Fibroblast of lung (primary cell): ENCODE data around the gene PXYLP1. TPM values are rescaled to one million over a fixed set of nuclear protein-coding genes. Genes with fewer than 3 reads are reported as not detected.

Experiments used
- DNase-seq, 2 donors: peaks; one replicate each; pipeline versions ENCODE4 v3.0.0 to v3.0.0-alpha.2; 2010; ENCODE audit warnings: low read depth in 2 of 2
- H2AFZ ChIP-seq: 2 replicates; pipeline ENCODE4 v1.5.1; 2012; ENCODE audit warnings: low read length, control low read depth, inconsistent platforms
- H3K27ac ChIP-seq: 2 replicates; pipeline ENCODE4 v1.5.1; 2011; ENCODE audit warnings: low read length, control low read depth; ENCODE audit not compliant: insufficient read depth
- H3K27me3 ChIP-seq: 2 replicates; pipeline ENCODE4 v1.5.1; 2011; ENCODE audit warnings: mild to moderate bottlenecking, low read length; ENCODE audit not compliant: control insufficient read depth, insufficient read depth
- H3K36me3 ChIP-seq: 2 replicates; pipeline ENCODE4 v1.5.1; 2011; ENCODE audit warnings: low read length; ENCODE audit not compliant: control insufficient read depth, insufficient read depth
- H3K4me1 ChIP-seq: 2 replicates; pipeline ENCODE4 v1.5.1; 2011; ENCODE audit warnings: low read length; ENCODE audit not compliant: control insufficient read depth, insufficient read depth; ENCODE audit errors: extremely low read depth
- H3K4me2 ChIP-seq: 2 replicates; pipeline ENCODE4 v1.5.1; 2011; ENCODE audit warnings: low read length, control low read depth; ENCODE audit not compliant: insufficient read depth; ENCODE audit errors: extremely low read depth
- H3K4me3 ChIP-seq, 4 experiments: fragments of 200-600 bp in 1 of 4; sonication (generic) in 1 of 4; replicated peaks in 1 of 4; 2 replicates each; pipeline ENCODE4 v1.5.1; 2011 to 2016; ENCODE audit warnings: low read length in 4 of 4, low read depth in 3 of 4, mild to moderate bottlenecking in 3 of 4, control low read depth in 2 of 4, inconsistent platforms in 1 of 4, mixed read lengths in 1 of 4; ENCODE audit not compliant: insufficient read depth in 1 of 4; ENCODE audit errors: control extremely low read depth in 1 of 4
- H3K79me2 ChIP-seq: 2 replicates; pipeline ENCODE4 v1.5.1; 2012; ENCODE audit warnings: mild to moderate bottlenecking, low read length, inconsistent platforms; ENCODE audit not compliant: control insufficient read depth, insufficient read depth
- H3K9ac ChIP-seq: 2 replicates; pipeline ENCODE4 v1.5.1; 2011; ENCODE audit warnings: mild to moderate bottlenecking, low read length, control low read depth; ENCODE audit not compliant: insufficient read depth
- H3K9me3 ChIP-seq: 2 replicates; pipeline ENCODE4 v1.5.1; 2012; ENCODE audit warnings: low read depth, low read length; ENCODE audit not compliant: control insufficient read depth, insufficient read depth
- H4K20me1 ChIP-seq: 2 replicates; pipeline ENCODE4 v1.5.1; 2011; ENCODE audit warnings: low read length; ENCODE audit not compliant: control insufficient read depth, insufficient read depth; ENCODE audit errors: extremely low read depth
- EZH2 ChIP-seq: IDR thresholded peaks from 2 replicates; pipeline ENCODE4 v1.5.1; 2012; ENCODE audit warnings: low read length, control low read depth, mild to moderate bottlenecking; ENCODE audit errors: missing control alignments
- polyA plus RNA-seq, 2 donors: library from polyadenylated mRNA; depleted of rRNA in 1 of 2; stranded (reverse) in 1 of 2; unstranded in 1 of 2; fragments of >200 nt; gene quantifications; 2 replicates each; pipeline ENCODE4 v1.2.1, GENCODE V29; 2011 to 2012; ENCODE audit warnings: missing spikeins in 1 of 2
- total RNA-seq: library from RNA; depleted of rRNA; stranded (reverse); fragments of >200 nt; gene quantifications from 2 replicates; pipeline ENCODE4 v1.2.1, GENCODE V29; 2014
- TF ChIP-seq, protein P1 (sequence below), 2 donors: IDR thresholded peaks in 1 of 2; conservative IDR thresholded peaks in 1 of 2; 1 replicate in 1 of 2; 2 replicates in 1 of 2; pipeline ENCODE4 v1.5.1; 2011 to 2012; ENCODE audit warnings: low read length in 2 of 2, control low read depth in 1 of 2, inconsistent platforms in 1 of 2, low read depth in 1 of 2, mild to moderate bottlenecking in 1 of 2

PXYLP1 gene
- total and polyA plus RNA-seq, 2 donors (not counting 1 experiment from before 2014, with no cell fraction given): 5.1 to 7.0 TPM

DNA sequence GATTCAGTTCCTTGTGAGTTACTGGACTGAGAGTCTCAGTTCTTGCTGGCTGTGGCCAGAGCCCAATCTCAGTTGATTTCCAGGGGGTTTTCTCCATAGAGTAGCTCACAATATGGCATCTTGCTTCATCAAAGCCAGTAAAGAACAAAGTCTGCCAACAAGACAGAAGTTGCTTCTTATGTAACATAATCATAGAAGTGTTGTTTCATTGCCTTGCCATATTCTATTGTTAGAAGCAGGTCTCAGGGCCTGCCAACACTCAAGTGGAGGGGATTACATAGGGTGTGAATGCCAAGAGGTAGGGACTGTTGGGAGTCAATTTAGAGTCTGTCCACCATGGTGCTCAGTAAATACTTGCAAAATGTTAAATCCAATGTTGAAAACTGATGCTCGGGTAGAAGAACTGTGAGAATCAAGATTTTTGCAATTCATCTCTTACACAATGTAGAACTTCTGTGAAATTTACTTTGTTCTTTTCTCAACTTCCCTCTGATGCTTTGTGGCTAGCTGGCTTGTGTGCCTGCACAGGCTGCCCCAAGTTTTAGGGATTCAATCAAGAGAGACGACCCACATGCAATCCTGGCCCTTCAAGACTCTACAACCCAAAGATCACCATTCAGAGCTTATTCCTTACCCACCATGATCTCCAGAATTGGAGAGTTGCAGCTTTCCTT lies 13.3 kb upstream of the PXYLP1 start:
- Histone ChIP-seq H3K36me3 (no peaks in the 10 kb centered on the region), H2AFZ (no peak overlapping the region), H3K4me1 (no peaks in the 10 kb centered on the region), H3K27me3 (peaks cover 4% of the 10 kb centered on the region), H3K27ac (no peak overlapping the region), H3K79me2 (no peaks in the 10 kb centered on the region), H3K4me3 (no peak overlapping the region), H3K9ac (no peak overlapping the region), H4K20me1 (no peaks in the 10 kb centered on the region), H3K9me3 (no peaks in the 10 kb centered on the region), H3K4me2 (no peak overlapping the region)
- no peak for DNase-seq
- no peak for TF ChIP-seq EZH2
- TF ChIP-seq, protein P1, sequence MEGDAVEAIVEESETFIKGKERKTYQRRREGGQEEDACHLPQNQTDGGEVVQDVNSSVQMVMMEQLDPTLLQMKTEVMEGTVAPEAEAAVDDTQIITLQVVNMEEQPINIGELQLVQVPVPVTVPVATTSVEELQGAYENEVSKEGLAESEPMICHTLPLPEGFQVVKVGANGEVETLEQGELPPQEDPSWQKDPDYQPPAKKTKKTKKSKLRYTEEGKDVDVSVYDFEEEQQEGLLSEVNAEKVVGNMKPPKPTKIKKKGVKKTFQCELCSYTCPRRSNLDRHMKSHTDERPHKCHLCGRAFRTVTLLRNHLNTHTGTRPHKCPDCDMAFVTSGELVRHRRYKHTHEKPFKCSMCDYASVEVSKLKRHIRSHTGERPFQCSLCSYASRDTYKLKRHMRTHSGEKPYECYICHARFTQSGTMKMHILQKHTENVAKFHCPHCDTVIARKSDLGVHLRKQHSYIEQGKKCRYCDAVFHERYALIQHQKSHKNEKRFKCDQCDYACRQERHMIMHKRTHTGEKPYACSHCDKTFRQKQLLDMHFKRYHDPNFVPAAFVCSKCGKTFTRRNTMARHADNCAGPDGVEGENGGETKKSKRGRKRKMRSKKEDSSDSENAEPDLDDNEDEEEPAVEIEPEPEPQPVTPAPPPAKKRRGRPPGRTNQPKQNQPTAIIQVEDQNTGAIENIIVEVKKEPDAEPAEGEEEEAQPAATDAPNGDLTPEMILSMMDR (conservative IDR thresholded peaks at IDR 0.05 in 1 of 2, IDR thresholded peaks at IDR 0.05 in 1 of 2; ENCODE audit: low read depth in 1 of 2, low read length in 2 of 2): no peak

DNA sequence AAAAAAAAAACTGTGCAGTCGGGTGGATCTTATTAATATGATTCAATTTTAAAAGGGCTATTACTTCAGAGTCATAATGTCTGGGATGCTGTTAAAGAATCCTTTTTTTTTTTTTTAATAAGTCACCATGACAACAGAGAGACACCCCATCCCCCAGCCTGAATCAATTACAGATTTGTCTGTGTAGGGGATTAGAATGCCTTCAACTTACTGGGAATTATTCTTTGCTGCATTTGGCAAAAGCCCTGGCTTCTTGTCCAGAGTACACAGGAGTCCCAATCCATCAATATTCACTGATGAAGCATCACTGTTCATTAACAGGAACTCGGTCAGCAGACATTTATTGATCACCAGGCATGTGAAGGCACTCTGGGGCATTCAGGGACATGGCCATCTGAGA lies 12.7 kb upstream of the PXYLP1 start:
- DNase-seq: no peak
- Histone ChIP-seq H3K36me3 (no peaks in the 10 kb centered on the region), H3K4me2 (no peak overlapping the region), H4K20me1 (no peaks in the 10 kb centered on the region), H2AFZ (no peak overlapping the region), H3K9ac (no peak overlapping the region), H3K27me3 (peaks cover 4% of the 10 kb centered on the region), H3K9me3 (no peaks in the 10 kb centered on the region), H3K4me1 (no peaks in the 10 kb centered on the region), H3K4me3 (no peak overlapping the region), H3K79me2 (no peaks in the 10 kb centered on the region), H3K27ac (no peak overlapping the region)
- no peak for TF ChIP-seq EZH2
- TF ChIP-seq, protein P1 (conservative IDR thresholded peaks at IDR 0.05 in 1 of 2, IDR thresholded peaks at IDR 0.05 in 1 of 2; ENCODE audit: low read depth in 1 of 2, low read length in 2 of 2): no peak

DNA sequence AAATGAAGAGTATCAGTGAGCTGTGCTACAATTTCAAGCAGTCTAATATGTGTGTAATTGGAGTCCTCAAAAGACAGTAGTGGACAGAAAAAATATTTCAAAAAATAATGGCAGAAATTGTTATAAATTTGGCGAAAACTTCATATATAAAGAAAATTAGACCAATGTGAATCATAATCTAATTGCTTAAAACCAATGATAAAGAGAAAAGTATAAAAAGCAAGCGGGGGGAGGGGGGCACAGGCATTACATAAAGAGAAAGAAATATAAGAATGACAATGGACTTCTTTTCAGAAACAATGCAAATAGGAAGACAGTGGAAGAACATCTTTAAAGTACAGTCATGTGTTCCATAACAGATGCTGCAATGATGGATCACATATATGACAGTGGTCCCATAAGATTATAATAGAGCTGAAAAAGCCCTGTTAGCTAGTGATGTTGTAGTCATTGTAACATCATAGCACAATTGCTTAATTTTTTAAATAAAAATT lies 7.9 kb upstream of the PXYLP1 start:
- no peaks in the 10 kb centered on the region for H3K36me3 ChIP-seq
- no peak overlapping the region for H3K27ac ChIP-seq
- no peaks in the 10 kb centered on the region for H3K9me3 ChIP-seq
- no peaks in the 10 kb centered on the region for H4K20me1 ChIP-seq
- TF ChIP-seq, protein P1 (conservative IDR thresholded peaks at IDR 0.05 in 1 of 2, IDR thresholded peaks at IDR 0.05 in 1 of 2; ENCODE audit: low read depth in 1 of 2, low read length in 2 of 2): no peak
- TF ChIP-seq EZH2: no peak
- no peak overlapping the region for H3K9ac ChIP-seq
- no peak overlapping the region for H2AFZ ChIP-seq
- H3K4me3 ChIP-seq: no peak overlapping the region
- no peak overlapping the region for H3K4me2 ChIP-seq
- no peaks in the 10 kb centered on the region for H3K4me1 ChIP-seq
- DNase-seq: no peak
- no peaks in the 10 kb centered on the region for H3K79me2 ChIP-seq
- peaks cover 4% of the 10 kb centered on the region for H3K27me3 ChIP-seq
